GM21825 (cell line): ENCODE measurements around the gene SCAPER.
"Not testable (repeated sequence)": the region's sequence is repeated elsewhere in the genome, so short reads cannot be mapped to it uniquely, and the experiment has no call there.

ENCODE experiments used
- ATAC-seq: cut with Tn5 transposase; IDR thresholded peaks from one replicate; pipeline ENCODE4 v1.9.1; 2021; ENCODE audit warnings: mild to moderate bottlenecking, moderate library complexity; ENCODE audit not compliant: unreplicated experiment

The SCAPER gene

GRCh38 chr15:76582550-76582949 is 322.6 kb downstream of the SCAPER start:
- ATAC-seq: no peak

- no peak for ATAC-seq
Observed at GRCh38 chr15:76577879-76578512, 327.1 kb downstream of the SCAPER start.

GRCh38 chr15:76576523-76577279 is 328.4 kb downstream of the SCAPER start:
- no peak for ATAC-seq

GRCh38 chr15:76575679-76576078 is 329.5 kb downstream of the SCAPER start:
- ATAC-seq: peak; percentile 28

GRCh38 chr15:76575274-76575673 is 329.9 kb downstream of the SCAPER start:
- peak; percentile 74 for ATAC-seq

GRCh38 chr15:76572983-76573314 is 332.2 kb downstream of the SCAPER start:
- ATAC-seq: no peak

GRCh38 chr15:76566276-76566675 is 338.9 kb downstream of the SCAPER start:
- ATAC-seq: no peak

- ATAC-seq: no peak
Observed at GRCh38 chr15:76565366-76565765, 339.8 kb downstream of the SCAPER start.

GRCh38 chr15:76555247-76555646 is 349.9 kb downstream of the SCAPER start:
- ATAC-seq: no peak

GRCh38 chr15:76553564-76553963 is 351.6 kb downstream of the SCAPER start:
- no peak for ATAC-seq

- ATAC-seq: no peak
Observed at GRCh38 chr15:76553102-76553501, 352.0 kb downstream of the SCAPER start.

- no peak for ATAC-seq
Observed at GRCh38 chr15:76546805-76547204, 358.3 kb downstream of the SCAPER start.

- ATAC-seq: no peak
Observed at GRCh38 chr15:76533995-76534394, 371.1 kb downstream of the SCAPER start.

- no peak for ATAC-seq
Observed at GRCh38 chr15:76533060-76533820, 371.9 kb downstream of the SCAPER start.

- no peak for ATAC-seq
Observed at GRCh38 chr15:76529911-76530310, 375.2 kb downstream of the SCAPER start.

GRCh38 chr15:76526111-76526510 is 379.0 kb downstream of the SCAPER start:
- ATAC-seq: no peak

GRCh38 chr15:76517910-76518309 is 387.2 kb downstream of the SCAPER start:
- no peak for ATAC-seq

GRCh38 chr15:76514282-76514681 is 390.9 kb downstream of the SCAPER start:
- ATAC-seq: no peak

- no peak for ATAC-seq
Observed at GRCh38 chr15:76512971-76513370, 392.2 kb downstream of the SCAPER start.

GRCh38 chr15:76510663-76511062 is 394.5 kb downstream of the SCAPER start:
- not testable (repeated sequence) for ATAC-seq

- no peak for ATAC-seq
Observed at GRCh38 chr15:76503804-76504203, 401.3 kb downstream of the SCAPER start.

- ATAC-seq: no peak
Observed at GRCh38 chr15:76503121-76503520, 402.0 kb downstream of the SCAPER start.
